Fibroblast of skin of right quadriceps (primary cell): Measurements from ENCODE around the gene LRRC32.

Source experiments
- DNase-seq: peaks from one replicate; pipeline ENCODE4 v3.0.0-alpha.2; 2013

The LRRC32 gene

DNA sequence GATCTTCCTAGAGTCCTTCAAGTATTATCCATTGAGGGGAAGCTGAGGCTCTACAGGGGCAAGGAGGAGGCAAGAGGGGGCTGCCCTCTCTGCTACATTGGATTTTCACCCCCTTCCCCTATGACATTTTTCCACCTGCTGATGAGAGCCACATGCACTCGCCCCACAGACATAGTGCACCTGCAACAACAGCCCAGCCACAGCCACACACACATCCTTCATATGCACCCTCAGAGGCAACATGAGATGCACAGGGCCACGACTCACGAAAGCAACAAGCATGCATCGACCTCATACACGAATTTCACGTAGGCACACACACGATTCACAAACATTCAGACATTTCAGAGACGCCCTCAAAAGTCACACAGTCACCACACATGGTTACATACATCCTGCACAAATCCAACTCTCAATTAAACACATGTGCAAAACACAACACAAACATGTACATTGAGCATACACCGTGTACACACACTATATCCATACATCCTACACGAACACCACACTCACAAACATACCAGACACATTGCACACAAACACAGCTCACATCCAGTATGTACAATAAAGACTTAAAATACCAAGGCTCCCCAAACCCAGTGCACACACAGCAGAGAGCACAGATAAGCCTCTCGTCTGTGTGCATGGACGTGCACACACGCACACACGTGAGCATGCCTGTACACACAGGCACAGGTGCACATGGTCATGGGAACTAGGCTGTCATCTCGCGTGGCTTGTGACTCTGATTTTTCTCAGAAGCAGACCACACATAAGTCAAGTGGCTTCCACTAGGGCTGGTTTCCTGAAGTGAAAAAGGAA, 6.3 kb upstream of the LRRC32 start:
- no peak for DNase-seq

DNA sequence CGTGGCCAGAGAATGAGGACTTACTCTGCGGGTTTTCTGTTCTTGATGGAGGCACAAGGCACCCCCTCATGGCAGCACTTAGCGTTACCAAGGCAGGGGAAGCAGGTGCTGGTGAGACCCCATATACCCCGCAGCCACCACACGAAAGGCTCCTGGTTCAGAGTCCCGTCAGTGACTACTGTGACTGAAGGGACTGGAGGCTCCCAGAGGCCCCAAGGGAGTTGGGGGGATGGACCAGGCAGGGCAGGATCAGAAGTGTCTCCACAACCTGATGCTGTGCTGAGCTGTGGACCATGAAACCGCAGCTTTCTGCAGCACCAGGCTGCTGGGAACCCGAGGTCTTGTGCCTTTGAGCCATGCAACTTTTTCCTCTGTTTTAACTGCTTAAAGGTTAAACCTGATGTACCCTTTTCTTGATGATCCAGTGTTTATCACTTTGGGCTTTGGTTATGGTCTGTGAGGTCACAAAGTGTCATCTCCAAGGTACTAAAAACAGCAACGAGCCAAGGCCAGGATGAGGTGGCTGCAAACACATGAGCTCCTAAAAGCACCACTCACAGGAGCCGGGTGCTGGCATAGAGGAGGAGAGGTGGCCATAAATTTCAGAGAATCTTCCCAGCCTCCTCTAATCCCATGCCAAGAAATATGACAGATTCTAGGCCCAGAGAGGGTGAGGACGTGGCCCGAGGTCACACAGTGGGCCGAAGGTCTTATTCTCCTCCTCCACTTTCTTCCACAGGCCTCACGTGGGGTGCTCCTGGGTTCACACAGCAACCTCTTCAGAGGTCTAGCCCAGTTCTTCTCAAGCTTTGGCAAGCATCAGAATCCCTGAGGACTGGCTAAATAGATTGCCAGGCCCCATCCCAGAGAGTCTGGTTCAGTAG, 4.2 kb upstream of the LRRC32 start:
- DNase-seq, result no peak

DNA sequence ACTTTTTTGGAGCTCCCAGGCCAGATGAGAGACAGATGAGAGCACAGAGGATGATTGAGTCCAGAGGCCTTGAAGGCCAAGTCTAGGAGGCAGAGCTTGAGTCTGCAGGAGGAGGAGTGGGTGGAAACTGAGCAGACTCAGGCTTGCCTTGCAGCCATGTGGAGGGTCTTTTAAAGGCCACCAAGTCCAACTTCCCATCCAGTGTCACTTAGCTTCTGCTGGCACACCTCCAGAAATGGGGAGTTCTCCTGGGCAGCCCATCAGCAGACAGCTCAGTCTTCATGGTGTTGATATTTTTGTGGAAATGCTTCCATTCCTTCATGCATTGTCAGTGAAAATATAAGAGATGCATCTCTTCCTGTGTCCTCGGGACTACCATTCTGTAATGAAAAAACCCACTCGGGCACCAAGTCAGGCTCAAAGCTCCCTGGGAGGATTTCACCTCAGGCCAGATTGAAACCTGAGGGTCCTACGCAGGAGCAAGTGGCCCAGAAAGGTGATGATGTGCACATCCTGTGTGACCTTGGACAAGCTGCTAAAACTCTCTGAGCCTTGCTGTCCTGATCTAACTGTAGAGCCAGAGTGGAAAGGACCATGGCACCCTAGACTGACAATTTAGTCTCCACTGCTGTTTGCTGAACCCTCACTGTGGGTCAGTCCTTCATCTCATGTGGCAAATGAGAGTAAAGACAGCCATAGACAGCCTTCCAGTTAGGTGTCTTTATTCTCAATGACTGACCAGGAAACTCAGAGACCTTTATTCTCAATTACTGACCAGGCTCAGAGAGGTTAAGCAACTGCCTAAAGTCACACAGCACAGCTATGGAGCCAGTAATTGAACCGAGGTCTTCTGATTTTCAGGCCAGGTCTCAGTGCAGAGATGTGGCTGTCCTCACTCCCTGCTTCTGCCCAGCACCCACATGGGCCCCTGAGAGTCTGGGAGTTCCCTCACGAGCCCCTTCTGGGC, 2.9 kb upstream of the LRRC32 start:
- no peak for DNase-seq

DNA sequence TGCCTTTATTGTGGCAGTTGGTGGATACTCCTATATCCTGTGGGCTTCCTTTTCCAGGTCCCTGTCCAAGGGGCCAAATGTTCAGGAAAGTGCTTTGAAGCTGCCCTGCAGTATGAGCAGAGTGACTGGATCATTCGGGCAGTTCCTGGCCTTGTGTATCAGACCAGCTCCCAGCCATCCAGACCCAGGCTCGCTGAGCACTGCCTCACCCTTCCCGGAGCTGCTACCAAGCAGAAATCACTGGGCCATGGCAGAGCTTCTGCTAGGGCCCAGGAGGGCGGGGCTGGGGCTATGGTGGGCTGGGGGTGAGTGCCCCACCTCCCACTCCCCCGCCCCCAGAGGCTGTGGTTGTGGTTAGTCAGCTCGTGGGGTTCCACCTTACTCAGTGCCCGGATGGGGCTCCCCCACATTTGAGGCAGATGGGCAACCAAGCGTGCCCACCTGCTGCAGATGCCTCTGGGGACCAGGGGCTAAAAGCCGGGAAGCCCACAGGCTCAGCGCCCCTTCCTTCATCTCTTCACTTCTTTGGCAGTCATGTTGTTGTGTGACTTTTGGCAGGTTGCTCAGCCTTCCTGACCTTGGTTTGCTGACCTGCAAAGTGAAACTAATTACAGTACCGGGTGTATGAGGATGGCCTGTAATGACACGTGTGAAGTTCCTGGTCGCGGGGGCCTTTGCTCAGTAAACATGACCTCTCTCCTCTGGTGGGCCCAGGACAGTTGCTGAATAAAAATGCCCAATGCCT, 2.1 kb upstream of the LRRC32 start:
- DNase-seq, result no peak

DNA sequence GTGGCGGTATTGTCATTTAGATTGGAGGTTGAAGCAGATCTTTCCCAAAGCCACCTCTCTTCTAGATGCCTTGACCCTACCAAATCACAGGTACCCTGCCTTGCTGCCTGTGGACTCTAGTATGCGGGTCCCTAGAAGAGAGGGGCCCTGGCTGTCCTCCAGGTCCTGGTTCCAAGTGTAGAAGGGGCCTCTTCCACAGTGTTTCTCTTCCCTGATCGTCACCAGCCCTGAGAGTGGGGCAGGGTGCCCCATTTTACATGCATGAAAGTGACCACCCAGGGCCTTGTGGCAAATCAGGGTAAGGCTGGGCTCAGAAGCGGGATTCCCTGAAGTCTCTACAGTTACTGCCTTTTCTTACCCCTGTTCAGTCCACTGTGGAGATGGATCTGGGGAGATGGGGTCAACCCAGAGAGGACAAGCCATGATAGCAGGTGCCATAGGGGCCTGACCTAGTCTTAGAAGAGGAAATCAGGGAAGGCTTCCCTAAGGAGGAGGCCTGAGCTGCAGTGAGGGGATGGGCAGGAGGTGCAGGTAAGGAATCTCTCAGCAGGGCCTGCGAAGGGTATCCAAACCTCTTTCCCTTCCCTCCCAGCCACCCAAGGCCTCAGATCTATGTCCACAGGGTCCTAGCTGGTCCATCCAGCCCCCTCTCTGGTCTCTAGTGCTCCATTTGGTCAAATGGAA, 1.2 kb upstream of the LRRC32 start:
- DNase-seq, result no peak

DNA sequence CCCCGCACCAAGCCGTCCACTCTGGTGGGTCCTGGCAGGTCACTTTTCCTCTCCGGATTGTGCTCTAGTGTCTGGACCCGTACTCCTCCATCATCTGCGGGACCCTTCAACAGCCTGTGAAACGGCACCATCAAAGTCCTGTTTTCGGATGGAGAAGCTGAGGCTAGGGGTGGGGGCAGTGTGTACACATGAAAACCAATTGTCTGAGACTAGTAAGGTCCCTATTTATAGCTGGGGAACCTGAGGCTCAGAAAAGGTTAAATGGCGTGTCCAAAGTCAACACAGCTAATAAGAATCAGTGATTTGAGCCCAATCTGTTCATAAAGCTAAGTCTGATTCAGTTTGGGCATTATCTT, 668 bp upstream of the LRRC32 start:
- DNase-seq, result no peak

DNA sequence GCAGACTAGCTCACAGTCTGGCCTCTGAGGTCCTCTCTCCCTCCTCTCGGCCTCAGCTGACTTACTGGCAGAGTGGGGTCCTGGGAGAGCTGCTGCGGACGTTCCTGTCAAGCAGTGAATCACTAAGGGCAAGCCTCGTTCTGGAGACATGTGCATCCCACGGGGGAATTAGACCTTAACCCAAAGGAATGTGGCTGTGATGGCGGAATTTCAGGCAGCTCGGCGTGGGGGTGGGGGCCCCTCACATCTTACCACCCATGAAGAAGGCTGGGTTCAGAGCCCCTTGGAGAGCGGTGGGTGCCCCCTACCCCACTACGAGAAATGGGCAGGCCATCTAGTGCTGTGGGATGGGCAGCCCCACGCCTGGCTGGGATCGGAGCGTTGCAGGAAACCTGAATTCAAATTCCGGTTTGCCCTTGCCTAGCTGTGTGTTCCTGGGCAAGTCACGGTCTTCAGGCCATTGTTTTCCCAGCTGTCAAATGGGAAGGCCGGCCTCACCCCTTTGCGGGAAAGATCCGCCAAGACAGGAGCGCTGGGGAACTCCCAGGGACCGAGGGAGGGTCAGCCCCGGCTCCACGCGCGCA, 554 bp downstream of the LRRC32 start:
- DNase-seq, result peak; percentile 91

DNA sequence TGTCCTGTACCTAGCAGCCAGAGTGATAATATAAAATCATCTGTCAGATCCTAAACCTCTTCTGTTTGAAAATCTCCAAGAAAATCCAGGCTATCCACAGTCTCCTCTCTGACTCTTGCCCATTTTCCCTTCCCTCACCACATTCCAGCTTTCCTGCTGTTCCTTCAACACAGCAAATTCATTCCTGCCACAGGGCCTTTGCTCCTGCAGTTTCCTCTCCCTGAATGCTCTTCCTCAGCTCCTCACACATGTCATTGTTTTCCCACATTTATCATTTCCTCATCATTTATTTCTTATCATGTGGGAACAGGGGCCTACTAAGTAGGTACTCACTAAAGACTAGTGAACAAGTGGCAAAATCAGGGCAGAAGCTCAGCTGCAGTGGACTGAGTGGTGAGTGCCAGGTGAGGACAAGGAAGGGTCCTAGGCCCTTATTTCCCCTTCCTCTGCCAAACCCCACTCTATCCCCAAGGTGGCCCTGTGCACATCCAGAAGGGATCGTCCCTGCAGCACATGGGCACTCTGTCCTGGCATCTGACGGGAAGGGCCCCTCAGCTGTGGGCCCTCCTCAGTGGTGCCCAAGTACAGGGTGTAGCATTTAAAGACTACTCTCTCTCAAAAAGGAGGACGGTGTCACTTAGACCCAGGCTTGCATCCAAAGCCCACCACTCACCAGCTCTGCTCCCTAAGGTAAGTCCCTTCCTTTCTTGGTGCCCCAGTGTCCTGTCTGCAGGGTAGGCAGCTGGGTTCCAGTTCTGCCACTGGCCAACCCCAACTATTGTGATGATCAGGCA, 2.0 kb downstream of the LRRC32 start:
- no peak for DNase-seq

DNA sequence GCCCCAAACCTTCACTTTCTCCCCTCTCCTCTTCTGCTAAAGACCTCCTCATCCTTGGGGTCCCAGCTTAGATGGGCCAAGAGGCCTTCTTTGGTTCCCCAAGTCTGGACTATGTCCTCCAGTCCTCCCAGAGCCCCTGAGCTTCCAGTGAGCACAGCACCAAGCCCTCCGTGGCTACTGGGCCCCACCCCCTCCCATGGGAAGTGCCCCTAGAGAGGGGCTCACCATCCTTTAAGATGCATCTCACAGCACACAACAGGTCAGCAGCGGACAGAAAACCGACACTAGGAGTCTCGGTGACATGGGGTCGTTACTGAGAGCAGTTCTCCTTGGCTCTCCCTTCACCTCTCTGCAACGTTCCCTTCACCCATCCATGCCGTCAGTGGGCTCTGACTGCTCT, 2.7 kb downstream of the LRRC32 start:
- DNase-seq, result no peak

DNA sequence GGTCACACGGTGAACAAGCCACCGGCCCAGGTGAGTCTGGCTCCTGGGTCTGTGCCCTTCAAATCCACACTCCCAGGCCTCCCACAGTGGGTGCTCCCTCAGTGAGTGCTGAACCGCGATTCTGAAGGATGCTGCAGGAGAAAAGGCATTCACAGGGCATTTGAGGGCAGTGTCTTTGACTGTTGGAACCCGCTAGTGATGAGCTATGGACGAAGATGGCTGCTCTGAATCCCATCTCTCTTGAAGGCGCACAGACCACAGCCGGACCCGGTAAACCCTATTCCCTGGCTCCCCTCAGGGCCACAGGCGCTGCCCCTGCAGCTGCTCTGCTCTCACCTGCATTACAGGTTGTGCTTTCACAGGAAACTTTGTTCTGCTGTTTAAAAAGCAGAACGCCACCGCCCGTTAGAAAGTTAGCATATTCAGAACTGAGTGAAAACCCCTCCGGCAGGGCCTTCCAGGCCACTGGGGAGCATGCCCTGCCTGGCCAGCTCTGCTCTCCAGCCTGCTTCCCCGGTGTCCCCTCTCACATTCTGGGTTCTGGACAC, 3.2 kb downstream of the LRRC32 start:
- no peak for DNase-seq

DNA sequence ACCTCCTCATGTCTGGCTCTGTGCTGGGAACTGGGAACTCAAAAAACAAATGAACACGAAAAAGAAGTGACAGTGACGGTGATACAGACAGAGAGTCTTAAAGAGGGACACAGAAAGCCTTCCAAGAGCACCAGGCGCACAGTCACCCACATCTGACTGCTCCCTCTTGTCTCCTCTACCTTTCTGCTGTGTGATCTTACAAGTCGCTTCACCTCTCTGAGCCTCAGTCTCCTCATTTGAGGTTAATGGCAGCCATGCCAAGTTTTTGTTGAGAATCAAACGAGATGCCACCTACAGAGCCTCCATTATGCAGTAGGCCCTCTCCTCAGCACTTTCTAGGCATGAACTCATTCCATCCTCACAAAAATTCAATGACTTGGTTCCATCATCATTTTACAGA, 3.7 kb downstream of the LRRC32 start:
- DNase-seq, result no peak

DNA sequence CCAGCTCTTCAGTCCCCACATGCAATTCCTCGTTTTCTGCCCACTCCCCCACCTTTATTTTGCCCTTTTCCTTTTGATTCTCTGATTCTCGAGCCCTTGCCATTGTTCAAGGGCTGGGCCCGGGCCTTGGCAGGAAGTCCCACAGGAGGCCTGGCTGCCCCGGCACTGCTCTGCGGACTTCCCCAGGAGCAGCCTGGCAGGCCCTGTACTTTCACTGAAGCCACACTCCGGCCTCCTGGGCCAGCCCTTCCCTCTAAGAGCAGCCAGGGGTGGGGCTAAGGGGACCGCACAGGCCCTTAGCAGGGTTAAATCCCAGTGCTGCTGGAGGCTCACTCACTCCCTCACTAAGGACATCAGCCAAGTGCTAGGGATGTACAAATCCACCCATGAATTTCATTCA, 4.1 kb downstream of the LRRC32 start:
- DNase-seq, result no peak

DNA sequence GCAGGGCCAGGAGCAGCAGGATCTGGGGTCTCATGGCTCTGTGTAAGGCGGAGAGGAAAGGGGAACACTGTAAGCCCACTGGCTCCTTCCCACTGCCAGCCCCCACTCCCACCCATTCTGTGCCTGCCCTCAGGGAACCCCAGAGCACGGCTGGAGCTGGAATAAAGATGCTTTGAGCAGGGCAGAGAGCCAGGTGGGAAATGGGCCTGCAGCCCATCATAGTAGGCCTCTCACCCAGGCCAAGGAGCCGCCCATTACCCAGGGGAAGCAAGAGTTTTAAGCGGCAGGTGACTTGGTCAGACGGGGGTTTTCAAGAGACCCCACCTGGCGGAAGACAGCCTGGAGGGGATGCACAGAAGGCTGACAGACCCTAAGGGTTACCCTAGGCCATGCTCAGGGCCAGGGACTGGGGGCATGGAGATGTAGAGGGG, 4.6 kb downstream of the LRRC32 start:
- DNase-seq, result no peak

DNA sequence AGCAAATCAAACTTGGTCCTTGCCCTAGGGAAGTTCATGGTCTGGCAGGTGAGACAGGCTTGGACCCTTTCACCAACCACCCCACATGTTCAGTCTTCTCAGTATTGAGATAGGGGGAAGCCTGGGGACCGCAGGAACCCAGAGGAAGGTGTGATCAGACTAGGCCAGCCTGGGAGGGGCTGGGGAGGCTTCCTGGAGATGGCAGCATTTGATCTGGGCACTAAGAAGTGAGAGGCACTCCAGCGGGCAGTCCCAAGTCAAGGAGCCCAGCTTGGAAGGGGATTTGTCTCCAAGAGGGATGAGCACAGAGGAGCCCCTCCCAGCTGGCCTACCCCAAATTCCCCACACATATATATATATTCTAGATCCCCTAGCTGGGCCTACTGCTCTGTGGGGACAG, 5.4 kb downstream of the LRRC32 start:
- DNase-seq, result no peak

DNA sequence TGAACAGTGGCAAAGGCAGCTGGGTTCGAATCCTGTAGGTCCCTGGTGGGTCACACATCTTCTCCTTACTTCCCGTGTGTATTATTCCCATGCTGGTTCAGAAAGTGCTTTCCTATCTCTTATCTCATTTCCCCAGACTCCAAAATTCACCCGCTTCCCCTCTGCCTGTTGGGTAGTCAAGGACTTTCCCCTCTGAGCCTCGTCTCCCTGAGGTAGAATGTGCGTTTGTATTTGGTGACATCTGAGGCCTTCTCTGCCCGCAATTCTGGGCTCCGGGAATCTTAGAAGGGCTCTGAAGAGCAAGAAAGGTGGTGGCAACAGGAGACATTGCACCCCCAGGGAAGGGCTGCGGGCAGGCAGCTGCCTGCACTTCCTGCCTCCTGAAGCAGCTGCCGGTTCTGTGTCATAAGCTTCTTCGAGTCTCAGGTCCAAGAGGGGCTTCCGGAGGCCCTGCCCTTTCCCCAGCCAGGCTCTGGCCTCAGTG, 5.9 kb downstream of the LRRC32 start:
- no peak for DNase-seq

DNA sequence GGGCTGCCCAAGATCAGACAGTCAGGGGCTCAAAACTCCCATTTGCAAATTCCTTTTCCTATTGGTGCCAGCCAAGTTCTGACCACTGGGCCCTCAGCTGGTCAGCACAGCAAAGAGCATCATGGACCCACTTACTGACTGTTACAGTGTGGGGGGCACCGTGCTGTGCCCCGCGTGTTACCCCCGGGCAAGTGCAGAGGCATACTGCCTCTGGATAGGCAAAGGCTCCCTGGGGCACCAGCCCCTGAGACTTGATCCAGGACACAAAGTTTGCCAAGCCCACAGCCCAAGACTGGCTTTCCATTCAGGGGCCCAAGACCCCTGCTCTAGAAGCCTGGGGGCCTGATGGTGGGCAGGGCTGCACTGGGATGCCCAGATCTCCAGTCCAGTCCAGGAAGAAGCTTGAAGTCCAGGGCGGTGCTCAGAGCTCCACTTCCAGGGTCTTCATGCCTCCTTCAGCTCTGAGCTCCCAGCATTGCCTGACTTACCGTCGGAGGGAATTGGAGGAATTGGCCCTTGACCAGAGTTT, 6.6 kb downstream of the LRRC32 start:
- no peak for DNase-seq

DNA sequence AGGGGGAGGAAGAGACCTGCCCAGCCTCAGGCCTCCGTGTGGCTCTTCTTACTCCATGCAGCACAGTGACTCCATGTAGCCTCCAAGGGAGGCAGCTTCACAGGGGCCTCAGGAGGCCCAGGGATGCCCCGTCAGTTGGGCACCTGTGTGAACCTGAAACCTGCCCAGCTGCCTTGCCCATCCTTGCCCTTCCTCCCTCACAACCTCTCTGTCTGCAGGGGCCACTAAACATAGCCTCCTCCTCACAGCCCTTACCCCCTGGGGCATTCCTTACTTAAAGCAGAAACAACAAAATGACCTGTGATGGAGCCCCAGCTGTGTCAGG, 7.1 kb downstream of the LRRC32 start:
- no peak for DNase-seq

DNA sequence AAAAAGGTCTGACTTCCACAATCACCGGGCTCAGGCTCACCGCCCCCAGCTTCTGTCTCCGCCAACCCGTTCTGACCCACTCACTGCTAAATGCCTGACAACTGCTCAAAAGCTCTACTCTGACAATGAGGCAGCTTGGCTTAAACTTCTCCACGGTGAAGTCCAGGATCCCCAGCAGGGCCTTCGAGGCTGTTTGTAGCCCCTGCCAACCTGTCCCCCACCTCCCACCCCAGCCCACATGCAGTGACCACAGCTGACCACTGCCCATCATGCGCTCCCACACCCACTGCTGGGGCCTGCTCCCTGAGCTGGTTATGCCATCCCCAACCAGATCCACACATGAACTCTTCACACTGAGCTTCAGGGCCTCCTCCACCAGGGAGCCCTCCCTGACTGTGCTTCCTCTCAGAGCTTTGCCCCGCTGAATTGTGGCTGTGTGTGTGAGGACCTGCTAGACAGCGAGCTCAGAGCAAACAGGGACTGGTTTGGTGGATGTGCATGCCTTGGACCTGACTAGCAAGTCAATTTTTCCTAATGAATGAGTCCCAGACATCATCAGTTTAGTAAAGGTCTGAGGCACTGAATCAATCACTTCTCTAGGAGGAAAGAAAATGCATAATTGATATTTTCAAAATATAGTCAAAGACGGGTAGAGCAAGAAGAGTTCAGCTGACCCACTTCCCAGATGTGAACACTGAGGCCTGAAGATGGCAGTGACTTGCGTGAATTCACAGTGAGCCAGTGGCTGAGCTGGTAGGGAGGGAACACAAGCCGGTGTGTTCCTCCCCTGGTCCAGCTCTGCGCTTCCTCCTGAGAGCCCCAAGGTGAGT, 7.7 kb downstream of the LRRC32 start:
- no peak for DNase-seq
